ENCODE measurements around the gene HYAL3.
"Not testable (repeated sequence)": the region's sequence is repeated elsewhere in the genome, so short reads cannot be mapped to it uniquely, and the experiment has no call there.

HYAL3 gene

GRCh38 chr3:50254577-50255250 lies 44.5 kb downstream of the HYAL3 start:
- DNase-seq, result no peak

DNA sequence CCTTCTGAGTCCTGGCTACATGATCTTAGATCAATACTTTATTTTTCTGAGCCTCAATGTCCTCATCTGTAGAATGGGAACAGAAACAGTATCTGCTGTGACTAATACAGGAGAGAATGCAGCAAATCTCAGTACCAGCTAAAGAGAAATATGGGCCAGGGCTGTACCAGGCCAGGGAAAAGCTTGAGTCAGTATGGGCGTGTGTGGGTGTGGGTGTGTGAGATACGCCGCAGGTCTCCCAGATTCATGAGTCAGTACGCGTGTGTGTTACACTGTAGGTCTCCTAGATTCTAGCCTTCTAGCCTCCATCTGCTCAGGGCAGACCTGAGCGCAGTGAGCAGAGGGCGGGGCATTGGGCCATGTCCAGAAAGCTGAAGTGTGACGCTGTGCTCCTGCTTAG lies 48.0 kb downstream of the HYAL3 start:
- no peak for DNase-seq

DNA sequence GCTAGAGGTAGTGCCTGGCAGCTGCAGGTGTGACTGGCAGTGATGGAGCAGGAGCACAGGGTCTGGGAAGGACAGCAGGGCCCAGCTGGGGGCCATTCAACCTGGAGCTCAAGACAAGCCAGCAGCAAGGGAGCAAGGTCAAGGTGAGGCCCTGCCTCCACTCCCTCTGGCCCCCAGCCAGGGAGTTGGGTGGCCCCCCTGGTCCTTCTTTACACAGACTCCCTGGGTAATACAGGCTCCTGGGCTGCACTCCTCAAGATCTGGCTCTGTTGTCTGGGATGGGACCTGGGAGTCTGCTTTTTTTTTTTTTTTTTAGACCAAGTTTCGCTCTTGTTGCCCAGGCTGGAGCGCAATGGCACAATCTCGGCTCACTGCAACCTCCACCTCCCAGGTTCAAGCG lies 48.7 kb downstream of the HYAL3 start:
- DNase-seq, result no peak

DNA sequence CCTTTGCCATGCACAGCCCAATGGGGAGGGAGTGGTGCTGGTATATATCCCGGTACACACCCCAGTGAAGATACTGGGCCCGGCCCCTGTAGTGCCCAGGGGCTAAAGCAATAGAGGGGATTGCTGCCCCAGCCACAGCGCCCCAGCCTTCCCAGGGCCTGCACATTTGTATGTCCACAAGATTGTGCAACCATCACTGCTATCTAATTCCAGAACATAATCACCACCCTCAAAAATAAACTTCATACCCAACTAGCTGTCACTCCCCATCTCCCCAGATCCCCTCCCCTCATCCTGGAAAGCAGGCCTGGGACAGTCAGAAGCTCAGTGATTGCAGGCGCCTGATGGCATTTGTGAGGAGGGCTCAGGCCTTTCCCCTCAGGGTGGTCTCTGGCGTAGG lies 49.7 kb downstream of the HYAL3 start:
- no peak for DNase-seq

DNA sequence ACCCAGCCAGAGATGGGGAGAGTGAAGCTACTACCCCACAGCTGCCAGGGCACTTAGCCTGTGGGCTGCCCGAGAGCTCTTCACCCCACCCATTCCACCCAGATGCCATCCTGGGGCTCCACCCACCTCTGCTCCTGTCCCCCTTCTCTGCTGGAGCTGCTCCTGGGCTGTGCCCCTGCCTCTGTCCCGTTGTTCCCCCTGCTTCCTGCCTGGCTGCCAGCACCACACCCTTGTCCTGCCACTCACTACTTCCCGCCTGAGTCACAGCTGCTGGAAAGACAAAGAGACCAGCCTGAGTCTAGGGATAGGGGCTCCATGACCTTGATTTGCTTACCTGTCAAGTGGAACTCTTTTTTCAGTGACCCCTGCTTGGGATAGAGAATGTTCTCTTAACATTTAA lies 50.8 kb downstream of the HYAL3 start:
- no peak for DNase-seq

DNA sequence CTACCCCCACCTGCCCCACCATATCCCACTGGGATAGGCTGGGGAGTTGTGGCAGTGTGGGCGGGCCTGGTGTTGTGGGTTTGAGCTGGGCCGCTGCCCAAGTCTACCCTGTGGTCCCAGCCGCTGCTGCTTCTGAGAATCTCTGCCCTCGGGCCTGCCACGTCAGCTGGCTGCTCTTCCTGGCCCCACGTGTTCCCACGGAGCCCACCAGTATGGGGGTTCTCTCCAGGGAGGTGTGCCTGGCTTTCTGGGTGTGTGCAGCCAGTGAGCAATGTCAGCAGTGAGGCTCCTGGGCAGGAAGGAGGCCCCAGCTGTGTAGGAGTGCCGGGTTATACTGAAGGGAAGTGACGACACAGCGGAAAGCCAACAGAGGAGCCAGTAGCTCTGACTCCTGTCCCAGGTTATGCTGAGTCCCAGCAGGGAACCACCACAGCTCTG lies 52.7 kb downstream of the HYAL3 start:
- DNase-seq, result peak; percentile 59 to 89 (median 74)

- DNase-seq, result peak; percentile 86 to 96 (median 93)
Observed at GRCh38 chr3:50245831-50246516, 53.2 kb downstream of the HYAL3 start.

DNA sequence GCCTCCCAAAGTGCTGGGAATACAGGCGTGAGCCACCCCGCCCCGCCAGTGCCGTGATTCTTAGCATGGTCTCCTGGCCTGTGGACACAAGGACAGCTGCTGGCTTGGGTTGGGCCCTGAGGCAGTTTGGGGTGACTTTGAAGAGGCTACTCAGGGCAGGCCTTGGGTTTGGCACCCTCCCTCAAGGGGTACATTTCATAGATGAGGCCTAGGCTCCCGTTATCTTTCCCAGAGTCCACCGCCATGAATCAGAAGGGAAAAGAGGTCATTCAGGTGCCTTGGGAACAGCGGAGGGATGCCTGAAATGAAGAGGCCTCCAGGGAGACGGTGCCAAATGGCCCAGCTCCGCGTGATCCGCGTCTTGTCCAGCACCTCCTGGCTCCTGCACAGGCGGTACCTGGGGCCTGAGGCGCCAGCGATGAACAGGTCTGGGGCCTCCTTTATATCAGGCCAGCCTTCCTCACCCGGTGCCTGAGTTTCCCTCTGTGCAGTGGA lies 53.9 kb downstream of the HYAL3 start:
- no peak for DNase-seq

DNA sequence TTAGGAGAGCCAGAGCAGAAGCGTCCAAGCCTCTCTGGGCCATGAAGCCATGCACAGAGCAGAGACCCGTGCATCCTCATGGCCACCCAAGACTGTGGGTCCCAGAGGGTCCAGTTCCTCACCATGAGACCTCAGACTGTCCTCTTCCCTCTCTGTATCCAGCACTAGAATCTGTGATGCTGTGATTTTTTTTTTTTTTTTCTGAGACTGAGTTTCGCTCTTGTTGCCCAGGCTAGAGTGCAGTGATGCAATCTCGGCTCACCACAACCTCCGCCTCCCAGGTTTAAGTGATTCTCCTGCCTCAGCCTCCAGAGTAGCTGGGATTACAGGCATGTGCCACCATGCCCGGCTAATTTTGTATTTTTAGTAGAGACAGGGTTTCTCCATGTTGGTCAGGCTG lies 54.4 kb downstream of the HYAL3 start:
- not testable (repeated sequence) for DNase-seq

GRCh38 chr3:50243543-50243895 lies 55.7 kb downstream of the HYAL3 start:
- no peak for DNase-seq

GRCh38 chr3:50242851-50243542 lies 56.2 kb downstream of the HYAL3 start:
- DNase-seq, result peak in 2 of 5 donors; percentile 31 to 32
